HG02885 (cell line): ENCODE measurements around the gene CYP39A1.
"Not testable (repeated sequence)": the region's sequence is repeated elsewhere in the genome, so short reads cannot be mapped to it uniquely, and the experiment has no call there.

Source experiments
- ATAC-seq: cut with Tn5 transposase; IDR thresholded peaks from one replicate; pipeline ENCODE4 v1.9.1; 2021; ENCODE audit warnings: mild to moderate bottlenecking; ENCODE audit not compliant: unreplicated experiment, poor library complexity

Gene CYP39A1

GRCh38 chr6:46651006-46651405 is 1.6 kb downstream of the CYP39A1 start:
- no peak for ATAC-seq

GRCh38 chr6:46648869-46649492 is 3.6 kb downstream of the CYP39A1 start:
- no peak for ATAC-seq

- ATAC-seq: not testable (repeated sequence)
Observed at GRCh38 chr6:46648108-46648507, 4.5 kb downstream of the CYP39A1 start.

GRCh38 chr6:46645265-46645664 is 7.4 kb downstream of the CYP39A1 start:
- ATAC-seq: no peak

- no peak for ATAC-seq
Observed at GRCh38 chr6:46642928-46643751, 9.5 kb downstream of the CYP39A1 start.

- no peak for ATAC-seq
Observed at GRCh38 chr6:46638650-46639049, 14.0 kb downstream of the CYP39A1 start.

- ATAC-seq: no peak
Observed at GRCh38 chr6:46637933-46638332, 14.7 kb downstream of the CYP39A1 start.

- ATAC-seq: no peak
Observed at GRCh38 chr6:46637145-46637544, 15.5 kb downstream of the CYP39A1 start.

GRCh38 chr6:46635462-46635861 is 17.2 kb downstream of the CYP39A1 start:
- no peak for ATAC-seq

GRCh38 chr6:46632053-46632452 is 20.6 kb downstream of the CYP39A1 start:
- no peak for ATAC-seq

- ATAC-seq: no peak
Observed at GRCh38 chr6:46629691-46630090, 22.9 kb downstream of the CYP39A1 start.

- no peak for ATAC-seq
Observed at GRCh38 chr6:46628976-46629375, 23.6 kb downstream of the CYP39A1 start.

GRCh38 chr6:46628498-46628897 is 24.1 kb downstream of the CYP39A1 start:
- ATAC-seq: no peak

GRCh38 chr6:46626976-46627375 is 25.6 kb downstream of the CYP39A1 start:
- ATAC-seq: no peak

- ATAC-seq: peak; percentile 82
Observed at GRCh38 chr6:46626228-46626909, 26.2 kb downstream of the CYP39A1 start.

- ATAC-seq: no peak
Observed at GRCh38 chr6:46618726-46619125, 33.9 kb downstream of the CYP39A1 start.

- ATAC-seq: no peak
Observed at GRCh38 chr6:46612645-46613044, 40.0 kb downstream of the CYP39A1 start.

- ATAC-seq: no peak
Observed at GRCh38 chr6:46610862-46611553, 41.6 kb downstream of the CYP39A1 start.

- ATAC-seq: no peak
Observed at GRCh38 chr6:46606338-46606737, 46.3 kb downstream of the CYP39A1 start.

GRCh38 chr6:46605091-46605797 is 47.4 kb downstream of the CYP39A1 start:
- ATAC-seq: peak; percentile 59
